DMS53 treated with DMSO at 0.1 percent for 48 hours (cell line): ENCODE data around the gene SLC35F4.

Experiments
- DNase-seq: peaks from one replicate; lab custom pipeline; 2025; ENCODE audit not compliant: unreplicated experiment; lab: John Stamatoyannopoulos, UW

The SLC35F4 gene

GRCh38 chr14:57848786-57849185, 17.1 kb downstream of the SLC35F4 start:
- no peak for DNase-seq

- DNase-seq: no peak
Observed at GRCh38 chr14:57848353-57848752, 17.5 kb downstream of the SLC35F4 start.

GRCh38 chr14:57847706-57848105, 18.2 kb downstream of the SLC35F4 start:
- no peak for DNase-seq

GRCh38 chr14:57847096-57847495, 18.8 kb downstream of the SLC35F4 start:
- DNase-seq: no peak

- no peak for DNase-seq
Observed at GRCh38 chr14:57846596-57846995, 19.3 kb downstream of the SLC35F4 start.

GRCh38 chr14:57845802-57846531, 19.9 kb downstream of the SLC35F4 start:
- DNase-seq: no peak

GRCh38 chr14:57845316-57845715, 20.6 kb downstream of the SLC35F4 start:
- no peak for DNase-seq

- no peak for DNase-seq
Observed at GRCh38 chr14:57837267-57837666, 28.6 kb downstream of the SLC35F4 start.

GRCh38 chr14:57835766-57836165, 30.1 kb downstream of the SLC35F4 start:
- DNase-seq: no peak

- no peak for DNase-seq
Observed at GRCh38 chr14:57834961-57835360, 30.9 kb downstream of the SLC35F4 start.

GRCh38 chr14:57834001-57834598, 31.8 kb downstream of the SLC35F4 start:
- DNase-seq: no peak

- DNase-seq: no peak
Observed at GRCh38 chr14:57833323-57833722, 32.6 kb downstream of the SLC35F4 start.

- DNase-seq: no peak
Observed at GRCh38 chr14:57831981-57832380, 33.9 kb downstream of the SLC35F4 start.

GRCh38 chr14:57828713-57829112, 37.2 kb downstream of the SLC35F4 start:
- no peak for DNase-seq

GRCh38 chr14:57823015-57823660, 42.8 kb downstream of the SLC35F4 start:
- DNase-seq: no peak

- peak; percentile 4 for DNase-seq
Observed at GRCh38 chr14:57822081-57822480, 43.8 kb downstream of the SLC35F4 start.

GRCh38 chr14:57820581-57820980, 45.3 kb downstream of the SLC35F4 start:
- no peak for DNase-seq

- peak; percentile 69 for DNase-seq
Observed at GRCh38 chr14:57818511-57818910, 47.4 kb downstream of the SLC35F4 start.

GRCh38 chr14:57816568-57817284, 49.2 kb downstream of the SLC35F4 start:
- peak; percentile 2 for DNase-seq

- no peak for DNase-seq
Observed at GRCh38 chr14:57814726-57815125, 51.2 kb downstream of the SLC35F4 start.

- no peak for DNase-seq
Observed at GRCh38 chr14:57812741-57813140, 53.2 kb downstream of the SLC35F4 start.
